ENCODE results near the gene EEIG1. TPM values are rescaled to one million over a fixed set of nuclear protein-coding genes. Genes with fewer than 3 reads are reported as not detected.

The EEIG1 gene
- total RNA-seq, 4 donors from 2014 or later, result 7.0 to 22.0 (median 16.3) TPM

GRCh38 chr9:127972236-127972871 is 8.4 kb downstream of the EEIG1 start:
- Histone ChIP-seq H3K27ac (peak overlapping the region; percentile 6 to 92 (median 90)), H3K9me3 (no peaks in the 10 kb centered on the region), H3K4me1 (peaks cover 31 to 100% (median 94%) of the 10 kb centered on the region in 3 donors), H3K4me3 (peak overlapping the region in 1 of 2 donors; percentile 10), H3K36me3 (no peaks in the 10 kb centered on the region), H3K27me3 (no peaks in the 10 kb centered on the region)
- ATAC-seq, result no peak
- TF ChIP-seq CTCF (IDR thresholded peaks at IDR 0.05) (peak in 2 of 4 experiments; percentile 4 to 16), EP300 (IDR thresholded peaks at IDR 0.05) (no peak), POLR2AphosphoS5 (IDR thresholded peaks at IDR 0.05) (no peak), POLR2A (IDR thresholded peaks at IDR 0.05) (no peak)
- WGBS, 2 donors (ENCODE audit: low coverage in 1 of 2), result no CpG with 5 or more reads among the region's 12 CpGs

GRCh38 chr9:127971357-127972235 is 9.2 kb downstream of the EEIG1 start:
- peaks cover 31 to 100% (median 94%) of the 10 kb centered on the region in 3 donors for H3K4me1 ChIP-seq
- H3K9me3 ChIP-seq, result no peaks in the 10 kb centered on the region
- H3K27me3 ChIP-seq, result no peaks in the 10 kb centered on the region
- H3K36me3 ChIP-seq, result no peaks in the 10 kb centered on the region
- H3K27ac ChIP-seq, result peak overlapping the region; percentile 6 to 92 (median 90)
- WGBS, 2 donors (ENCODE audit: low coverage in 1 of 2), result 47 to 63% methylated on average over 1 to 2 of the region's 20 CpGs
- no peak for ATAC-seq
- peak overlapping the region in 1 of 2 donors; percentile 10 for H3K4me3 ChIP-seq
- TF ChIP-seq EP300 (IDR thresholded peaks at IDR 0.05) (no peak), CTCF (IDR thresholded peaks at IDR 0.05) (no peak), POLR2A (IDR thresholded peaks at IDR 0.05) (no peak), POLR2AphosphoS5 (IDR thresholded peaks at IDR 0.05) (no peak)

GRCh38 chr9:127970401-127971313 is 10.1 kb downstream of the EEIG1 start:
- 57 to 70% methylated on average over 5 to 11 of the region's 16 CpGs for WGBS, 2 donors (ENCODE audit: low coverage in 1 of 2)
- no peaks in the 10 kb centered on the region for H3K27me3 ChIP-seq
- no peak for TF ChIP-seq POLR2AphosphoS5 (IDR thresholded peaks at IDR 0.05)
- no peak for TF ChIP-seq CTCF (IDR thresholded peaks at IDR 0.05)
- no peak for TF ChIP-seq EP300 (IDR thresholded peaks at IDR 0.05)
- no peak for TF ChIP-seq POLR2A (IDR thresholded peaks at IDR 0.05)
- no peak for ATAC-seq
- H3K9me3 ChIP-seq, result no peaks in the 10 kb centered on the region
- peak overlapping the region; percentile 11 to 92 (median 90) for H3K27ac ChIP-seq
- peaks cover 31 to 100% (median 94%) of the 10 kb centered on the region in 3 donors for H3K4me1 ChIP-seq
- no peak overlapping the region for H3K4me3 ChIP-seq
- no peaks in the 10 kb centered on the region for H3K36me3 ChIP-seq

GRCh38 chr9:127968700-127969383 is 11.9 kb downstream of the EEIG1 start:
- peak; percentile 46 for ATAC-seq
- Histone ChIP-seq H3K36me3 (no peaks in the 10 kb centered on the region), H3K4me1 (peaks cover 28 to 100% (median 84%) of the 10 kb centered on the region in 3 donors), H3K4me3 (no peak overlapping the region), H3K9me3 (no peaks in the 10 kb centered on the region), H3K27ac (peak overlapping the region; percentile 73 to 92 (median 90)), H3K27me3 (no peaks in the 10 kb centered on the region)
- TF ChIP-seq POLR2AphosphoS5 (IDR thresholded peaks at IDR 0.05) (peak; percentile 68), CTCF (IDR thresholded peaks at IDR 0.05) (no peak)
- WGBS, 2 donors (ENCODE audit: low coverage in 1 of 2), result 0 to 60% methylated on average over 1 to 2 of the region's 10 CpGs
